HG02840 (cell line): ENCODE data around the gene RTL10.

ENCODE experiments used
- ATAC-seq: cut with Tn5 transposase; IDR thresholded peaks from one replicate; pipeline ENCODE4 v1.9.1; 2021; ENCODE audit warnings: mild to moderate bottlenecking, moderate library complexity, moderate number of reproducible peaks; ENCODE audit not compliant: unreplicated experiment, low FRiP score

RTL10 gene

GRCh38 chr22:19867617-19868016, 12.9 kb upstream of the RTL10 start:
- ATAC-seq = no peak

- no peak for ATAC-seq
Measured at GRCh38 chr22:19866665-19867009, 12.0 kb upstream of the RTL10 start.

- no peak for ATAC-seq
Measured at GRCh38 chr22:19865141-19865829, 10.6 kb upstream of the RTL10 start.

- no peak for ATAC-seq
Measured at GRCh38 chr22:19864538-19865106, 9.9 kb upstream of the RTL10 start.

- no peak for ATAC-seq
Measured at GRCh38 chr22:19863571-19863970, 8.9 kb upstream of the RTL10 start.

- no peak for ATAC-seq
Measured at GRCh38 chr22:19862619-19863246, 8.1 kb upstream of the RTL10 start.

GRCh38 chr22:19859861-19860510, 5.3 kb upstream of the RTL10 start:
- ATAC-seq = no peak

- ATAC-seq = no peak
Measured at GRCh38 chr22:19857382-19857781, 2.7 kb upstream of the RTL10 start.

- ATAC-seq = peak; percentile 30
Measured at GRCh38 chr22:19855504-19856409, 1.1 kb upstream of the RTL10 start.

- ATAC-seq = peak; percentile 1
Measured at GRCh38 chr22:19853879-19854777, 546 bp downstream of the RTL10 start.

- no peak for ATAC-seq
Measured at GRCh38 chr22:19853058-19853878, 1.4 kb downstream of the RTL10 start.

GRCh38 chr22:19852177-19852781, 2.4 kb downstream of the RTL10 start:
- ATAC-seq = no peak

- no peak for ATAC-seq
Measured at GRCh38 chr22:19851291-19852176, 3.1 kb downstream of the RTL10 start.

- ATAC-seq = no peak
Measured at GRCh38 chr22:19850763-19851109, 3.9 kb downstream of the RTL10 start.

- ATAC-seq = no peak
Measured at GRCh38 chr22:19849835-19850762, 4.6 kb downstream of the RTL10 start.
